GM18870 (cell line): ENCODE data around the gene DOLPP1.

ENCODE experiments used
- ATAC-seq: cut with Tn5 transposase; IDR thresholded peaks from one replicate; pipeline ENCODE4 v1.9.1; 2021; ENCODE audit warnings: moderate library complexity; ENCODE audit not compliant: unreplicated experiment

DOLPP1 gene

GRCh38 chr9:129136446-129137035 lies 55.6 kb downstream of the DOLPP1 start:
- ATAC-seq = no peak

GRCh38 chr9:129137292-129138143 lies 56.6 kb downstream of the DOLPP1 start:
- no peak for ATAC-seq

GRCh38 chr9:129138144-129138462 lies 57.2 kb downstream of the DOLPP1 start:
- ATAC-seq = no peak

GRCh38 chr9:129138476-129139232 lies 57.7 kb downstream of the DOLPP1 start:
- ATAC-seq = no peak

GRCh38 chr9:129139233-129139992 lies 58.5 kb downstream of the DOLPP1 start:
- ATAC-seq = no peak

- ATAC-seq = peak; percentile 48
Measured at GRCh38 chr9:129139993-129140396, 59.1 kb downstream of the DOLPP1 start.
